GM23248 (cell line): ENCODE measurements around the gene TMC6. TPM values are rescaled to one million over a fixed set of nuclear protein-coding genes. Genes with fewer than 3 reads are reported as not detected.
"Not testable (repeated sequence)": the region's sequence is repeated elsewhere in the genome, so short reads cannot be mapped to it uniquely, and the experiment has no call there.

Experiments
- DNase-seq: peaks from one replicate; pipeline ENCODE4 v3.0.0-alpha.2; 2015
- H2AFZ ChIP-seq: fragments of 200-600 bp; sonication (generic); 2 replicates; pipeline ENCODE4 v1.6.1; 2016; ENCODE audit warnings: antibody characterized with exemption
- H3F3A ChIP-seq: fragments of 200-600 bp; sonication (generic); 2 replicates; pipeline ENCODE4 v1.6.1; 2016; ENCODE audit warnings: mild to moderate bottlenecking, antibody characterized with exemption, mixed run types; ENCODE audit not compliant: insufficient read depth
- H3K27ac ChIP-seq: fragments of 200-600 bp; sonication (generic); 2 replicates; pipeline ENCODE4 v1.5.1; 2016; ENCODE audit warnings: mild to moderate bottlenecking
- H3K27me3 ChIP-seq: fragments of 200-600 bp; sonication (generic); replicated peaks from 2 replicates; pipeline ENCODE4 v1.6.1; 2016; ENCODE audit warnings: mild to moderate bottlenecking; ENCODE audit not compliant: insufficient read depth
- H3K36me3 ChIP-seq: fragments of 200-600 bp; sonication (generic); 2 replicates; pipeline ENCODE4 v1.6.1; 2016; ENCODE audit warnings: low read depth, mild to moderate bottlenecking
- H3K4me1 ChIP-seq: fragments of 200-600 bp; sonication (generic); 2 replicates; pipeline ENCODE4 v1.6.1; 2016; ENCODE audit warnings: mild to moderate bottlenecking; ENCODE audit not compliant: insufficient read depth
- H3K4me2 ChIP-seq: fragments of 200-600 bp; sonication (generic); one replicate; pipeline ENCODE4 v1.6.1; 2016; ENCODE audit warnings: mild to moderate bottlenecking; ENCODE audit not compliant: unreplicated experiment
- H3K4me3 ChIP-seq: fragments of 200-600 bp; sonication (generic); 2 replicates; pipeline ENCODE4 v1.5.1; 2016; ENCODE audit warnings: mild to moderate bottlenecking
- H3K79me2 ChIP-seq: fragments of 200-600 bp; sonication (generic); 2 replicates; pipeline ENCODE4 v1.6.1; 2016; ENCODE audit warnings: mild to moderate bottlenecking; ENCODE audit not compliant: insufficient read depth
- H3K9ac ChIP-seq: fragments of 200-600 bp; sonication (generic); 2 replicates; pipeline ENCODE4 v1.6.1; 2016; ENCODE audit warnings: mild to moderate bottlenecking
- H3K9me2 ChIP-seq: fragments of 200-600 bp; sonication (generic); 2 replicates; pipeline ENCODE4 v1.6.1; 2016; ENCODE audit warnings: mixed run types, mild to moderate bottlenecking, moderate library complexity; ENCODE audit not compliant: insufficient read depth
- H3K9me3 ChIP-seq: fragments of 200-600 bp; sonication (generic); one replicate; pipeline ENCODE4 v1.6.1; 2017; ENCODE audit warnings: low read depth
- H4K20me1 ChIP-seq: fragments of 200-600 bp; sonication (generic); 2 replicates; pipeline ENCODE4 v1.6.0; 2016; ENCODE audit not compliant: insufficient read depth
- EZH2 ChIP-seq: fragments of 200-600 bp; sonication (generic); IDR thresholded peaks from 2 replicates; pipeline ENCODE4 v1.6.1; 2018; ENCODE audit warnings: antibody characterized with exemption, mild to moderate bottlenecking; ENCODE audit not compliant: insufficient read depth, poor library complexity, severe bottlenecking
- EZH2phosphoT487 ChIP-seq: fragments of 200-600 bp; sonication (generic); IDR thresholded peaks from 2 replicates; pipeline ENCODE4 v1.6.1; 2018; ENCODE audit warnings: antibody characterized with exemption, moderate library complexity, mild to moderate bottlenecking, low read depth; ENCODE audit not compliant: insufficient read depth
- WGBS, 2 experiments: methylation state at CpG; one replicate each; pipeline ENCODE4 v1.1.6; 2015 to 2017; ENCODE audit warnings: low lambda C conversion rate in 2 of 2, low coverage in 1 of 2; ENCODE audit errors: missing lambda C conversion rate in 2 of 2; 5-methylcytosine and 5-hydroxymethylcytosine counted together
- in situ Hi-C: fragments of 300-500 bp; cut with MboI; formaldehyde crosslinking; loops from 2 replicates; pipeline ENCODE4 v1.15.0; 2020
- polyA plus RNA-seq: library from polyadenylated mRNA; unstranded; fragments of >200 nt; fragmentation: Nextera tagmentation; extraction: Ambion mirVana; gene quantifications from 2 replicates; pipeline ENCODE4 v1.2.1, GENCODE V29; 2016
- total RNA-seq: library from RNA; depleted of rRNA; stranded (reverse); fragments of >200 nt; shearing (Covaris generic); gene quantifications from 2 replicates; pipeline ENCODE4 v1.2.3, GENCODE V29; 2014

TMC6 gene
- total and polyA plus RNA-seq, 2 experiments from 2014 or later, result not detected

GRCh38 chr17:78174346-78174869 is 45.9 kb upstream of the TMC6 start:
- no peak overlapping the region for H3K4me3 ChIP-seq
- no peak overlapping the region for H3K4me2 ChIP-seq
- no peaks in the 10 kb centered on the region for H3K4me1 ChIP-seq
- DNase-seq, result no peak
- no peaks in the 10 kb centered on the region for H3K79me2 ChIP-seq
- no peaks in the 10 kb centered on the region for H3K27me3 ChIP-seq
- H3K36me3 ChIP-seq, result no peaks in the 10 kb centered on the region
- H2AFZ ChIP-seq, result no peak overlapping the region
- TF ChIP-seq EZH2phosphoT487 (no peak), EZH2 (no peak)
- H4K20me1 ChIP-seq, result no peaks in the 10 kb centered on the region
- in situ Hi-C loops, result no loop called here
- WGBS, 2 experiments, result 92 to 94% methylated on average over 12 to 15 of the region's 15 CpGs
- H3F3A ChIP-seq, result no peaks in the 10 kb centered on the region
- H3K9ac ChIP-seq, result no peak overlapping the region
- no peaks in the 10 kb centered on the region for H3K9me2 ChIP-seq
- H3K27ac ChIP-seq, result no peak overlapping the region
- H3K9me3 ChIP-seq, result no peaks in the 10 kb centered on the region

- H3F3A ChIP-seq, result no peaks in the 10 kb centered on the region
- no peaks in the 10 kb centered on the region for H3K79me2 ChIP-seq
- TF ChIP-seq EZH2phosphoT487, result no peak
- TF ChIP-seq EZH2, result no peak
- in situ Hi-C loops, result no loop called here
- no peaks in the 10 kb centered on the region for H3K36me3 ChIP-seq
- no peaks in the 10 kb centered on the region for H3K27me3 ChIP-seq
- no peak overlapping the region for H3K4me2 ChIP-seq
- 69% methylated on average over 11 of the region's 11 CpGs for WGBS, 2 experiments
- H2AFZ ChIP-seq, result no peak overlapping the region
- DNase-seq, result no peak
- no peak overlapping the region for H3K9ac ChIP-seq
- no peaks in the 10 kb centered on the region for H3K9me3 ChIP-seq
- H3K9me2 ChIP-seq, result no peaks in the 10 kb centered on the region
- no peak overlapping the region for H3K4me3 ChIP-seq
- no peaks in the 10 kb centered on the region for H4K20me1 ChIP-seq
- no peak overlapping the region for H3K27ac ChIP-seq
- no peaks in the 10 kb centered on the region for H3K4me1 ChIP-seq
These were observed 44.7 kb upstream of the TMC6 start for GRCh38 chr17:78173097-78173715.

GRCh38 chr17:78172249-78173051 is 43.9 kb upstream of the TMC6 start:
- no peaks in the 10 kb centered on the region for H3K4me1 ChIP-seq
- H3K27me3 ChIP-seq, result no peaks in the 10 kb centered on the region
- H3K36me3 ChIP-seq, result no peaks in the 10 kb centered on the region
- WGBS, 2 experiments, result 63% methylated on average over 19 of the region's 19 CpGs
- no peaks in the 10 kb centered on the region for H4K20me1 ChIP-seq
- H3K9me2 ChIP-seq, result no peaks in the 10 kb centered on the region
- in situ Hi-C loops, result no loop called here
- H3K4me2 ChIP-seq, result no peak overlapping the region
- no peak overlapping the region for H3K27ac ChIP-seq
- no peak overlapping the region for H2AFZ ChIP-seq
- H3K9ac ChIP-seq, result no peak overlapping the region
- TF ChIP-seq EZH2 (no peak), EZH2phosphoT487 (no peak)
- no peak overlapping the region for H3K4me3 ChIP-seq
- H3K79me2 ChIP-seq, result no peaks in the 10 kb centered on the region
- H3F3A ChIP-seq, result no peaks in the 10 kb centered on the region
- DNase-seq, result no peak
- no peaks in the 10 kb centered on the region for H3K9me3 ChIP-seq

GRCh38 chr17:78171591-78172248 is 43.2 kb upstream of the TMC6 start:
- H3K79me2 ChIP-seq, H3K9ac ChIP-seq, DNase-seq, H3K4me3 ChIP-seq, H3K27me3 ChIP-seq, H4K20me1 ChIP-seq, H3F3A ChIP-seq, H3K9me2 ChIP-seq, H2AFZ ChIP-seq, H3K4me2 ChIP-seq, H3K36me3 ChIP-seq, H3K27ac ChIP-seq, H3K4me1 ChIP-seq, H3K9me3 ChIP-seq, in situ Hi-C loops: not testable (repeated sequence)
- WGBS, 2 experiments, result 94 to 97% methylated on average over 16 to 19 of the region's 19 CpGs
